Stimulated activated CD4-positive, alpha-beta T cell treated with anti-CD3 and anti-CD28 coated beads, Interleukin-4, amount 100 ng/mL, for 4 hours (primary cell): ENCODE results near the gene ESPL1.
"Not testable (repeated sequence)": the region's sequence is repeated elsewhere in the genome, so short reads cannot be mapped to it uniquely, and the experiment has no call there.

Experiments used
- DNase-seq, 2 experiments: peaks; one replicate each; pipeline ENCODE4 v3.0.0-alpha.2; 2020

ESPL1 gene

GRCh38 chr12:53259891-53260290, 8.2 kb upstream of the ESPL1 start:
- DNase-seq: no peak

- DNase-seq: no peak
These were observed 2.3 kb upstream of the ESPL1 start for GRCh38 chr12:53265783-53266182.

- DNase-seq: peak; percentile 27 to 37
These were observed 647 bp upstream of the ESPL1 start for GRCh38 chr12:53267306-53267998.

- no peak for DNase-seq
These were observed 797 bp downstream of the ESPL1 start for GRCh38 chr12:53268630-53269562.

- no peak for DNase-seq
These were observed 6.3 kb downstream of the ESPL1 start for GRCh38 chr12:53274445-53274844.

GRCh38 chr12:53276511-53276910, 8.4 kb downstream of the ESPL1 start:
- no peak for DNase-seq

- DNase-seq: no peak
These were observed 9.9 kb downstream of the ESPL1 start for GRCh38 chr12:53277981-53278380.

- DNase-seq: no peak
These were observed 11.3 kb downstream of the ESPL1 start for GRCh38 chr12:53279283-53279869.

- DNase-seq: no peak
These were observed 11.9 kb downstream of the ESPL1 start for GRCh38 chr12:53279888-53280498.

GRCh38 chr12:53286448-53286847, 18.3 kb downstream of the ESPL1 start:
- no peak for DNase-seq

GRCh38 chr12:53287741-53288216, 19.7 kb downstream of the ESPL1 start:
- peak; percentile 68 to 71 for DNase-seq

GRCh38 chr12:53288322-53288721, 20.2 kb downstream of the ESPL1 start:
- no peak for DNase-seq

- no peak for DNase-seq
These were observed 21.8 kb downstream of the ESPL1 start for GRCh38 chr12:53289891-53290290.

- DNase-seq: no peak
These were observed 22.6 kb downstream of the ESPL1 start for GRCh38 chr12:53290661-53291060.

GRCh38 chr12:53292426-53292825, 24.3 kb downstream of the ESPL1 start:
- no peak for DNase-seq

- DNase-seq: peak; percentile 78 to 87
These were observed 27.2 kb downstream of the ESPL1 start, which contains the start of gene PFDN5 for GRCh38 chr12:53295070-53295890. Gene PFDN5 (plus strand): TSS chr12:53295542. CDS start chr12:53295568, 26 bp downstream.

GRCh38 chr12:53295891-53296219, 27.8 kb downstream of the ESPL1 start:
- DNase-seq: no peak

GRCh38 chr12:53297106-53297505, 29.0 kb downstream of the ESPL1 start:
- DNase-seq: not testable (repeated sequence)

- DNase-seq: no peak
These were observed 30.1 kb downstream of the ESPL1 start for GRCh38 chr12:53298164-53298563.

GRCh38 chr12:53299101-53299453, 31.0 kb downstream of the ESPL1 start:
- peak in 1 of 2 experiments; percentile 39 for DNase-seq

GRCh38 chr12:53299454-53300180, 31.5 kb downstream of the ESPL1 start, which contains the start of gene MYG1:
Gene MYG1 (plus strand): TSS chr12:53299695. CDS start chr12:53299738, 43 bp downstream.
- DNase-seq: peak; percentile 77 to 82
